GM18511 (cell line): ENCODE results near the gene NAV3.
A peak's percentile ranks its signal among the peaks of the same experiment; 100 is the strongest.

Experiments
- ATAC-seq: cut with Tn5 transposase; IDR thresholded peaks from one replicate; pipeline ENCODE4 v1.9.1; 2021; ENCODE audit warnings: mild to moderate bottlenecking, moderate library complexity; ENCODE audit not compliant: unreplicated experiment

Gene NAV3

GRCh38 chr12:78181544-78182162, 351.0 kb downstream of the NAV3 start:
- ATAC-seq = peak; percentile 49

DNA sequence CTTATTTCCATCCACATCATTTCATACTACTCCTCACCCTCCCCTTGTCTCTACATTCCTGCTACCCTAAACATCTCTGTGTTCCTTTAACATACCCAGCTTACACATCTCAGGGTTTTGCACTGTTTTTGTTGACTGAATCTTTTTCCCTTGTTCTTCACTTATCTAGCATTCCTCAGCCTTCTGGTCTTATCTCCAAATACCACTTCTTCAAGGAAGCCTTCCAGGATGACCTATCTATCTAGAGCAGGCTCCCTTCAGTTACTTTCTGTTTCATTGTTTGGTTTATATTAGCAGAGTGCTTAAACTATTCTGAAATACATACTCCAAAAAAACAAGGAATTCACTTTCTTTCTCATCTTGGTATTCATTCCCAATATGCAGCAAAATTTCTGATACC, 353.1 kb downstream of the NAV3 start:
- ATAC-seq = no peak

- no peak for ATAC-seq
Observed at GRCh38 chr12:78185109-78185508, 354.4 kb downstream of the NAV3 start.

DNA sequence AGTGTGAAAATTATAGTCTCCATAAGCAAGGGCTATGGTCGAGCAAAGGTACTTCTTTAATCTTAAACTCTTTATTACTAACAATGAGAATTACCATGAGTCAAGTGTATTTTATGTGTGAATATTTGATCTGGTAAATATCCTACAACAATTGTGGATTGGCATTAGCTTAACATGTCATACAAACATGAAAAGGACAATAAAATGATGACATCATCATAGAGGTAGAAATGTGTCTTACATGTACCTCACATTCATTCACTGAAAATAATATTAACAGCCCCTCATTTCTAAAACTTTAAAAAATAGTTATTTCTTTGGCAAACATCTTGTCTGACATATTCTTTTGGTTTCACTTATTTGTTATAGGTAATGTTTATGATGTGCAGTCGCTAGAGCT, 355.0 kb downstream of the NAV3 start:
- no peak for ATAC-seq

DNA sequence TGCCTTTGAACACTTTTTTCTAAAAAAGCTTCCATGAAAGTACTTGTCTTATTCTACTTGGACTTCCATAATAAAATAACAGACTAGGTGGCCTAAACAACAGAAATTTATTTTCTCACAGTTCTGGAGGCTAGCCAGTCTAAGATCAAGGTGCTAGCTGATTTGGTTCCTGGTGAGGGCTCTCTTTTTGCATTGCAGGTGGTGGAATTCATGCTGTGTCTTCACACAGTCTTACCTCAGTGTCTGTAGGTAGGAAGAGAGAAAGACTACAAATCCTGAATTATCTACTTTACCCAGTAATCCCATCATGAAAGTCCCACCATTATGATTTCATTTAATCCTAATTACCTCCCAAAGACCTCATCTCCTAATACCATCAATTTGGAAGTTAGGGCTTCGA, 356.0 kb downstream of the NAV3 start:
- ATAC-seq = no peak

- ATAC-seq = no peak
Observed at GRCh38 chr12:78187741-78188140, 357.0 kb downstream of the NAV3 start.

GRCh38 chr12:78189656-78190055, 359.0 kb downstream of the NAV3 start:
- no peak for ATAC-seq

- ATAC-seq = no peak
Observed at GRCh38 chr12:78191611-78192010, 360.9 kb downstream of the NAV3 start.

GRCh38 chr12:78192979-78193378, 362.3 kb downstream of the NAV3 start:
- ATAC-seq = no peak

DNA sequence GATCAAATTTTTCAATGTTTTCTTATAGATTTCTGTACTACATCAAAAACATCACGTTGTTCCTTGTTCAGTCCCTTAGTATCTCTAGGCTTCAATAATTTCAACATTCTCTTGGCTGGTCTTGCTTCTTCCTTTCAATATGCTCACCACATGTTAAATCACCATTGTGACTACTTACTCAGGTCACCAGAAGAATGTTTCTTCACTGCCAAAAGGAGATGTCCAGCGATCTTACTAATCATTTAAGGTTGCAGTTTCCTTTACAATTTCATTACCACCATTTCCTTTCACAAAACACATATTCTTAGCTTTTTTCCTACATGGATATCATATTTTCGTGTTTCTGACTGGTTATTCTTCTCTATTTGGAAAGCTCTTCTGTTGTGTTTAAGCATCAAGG, 363.8 kb downstream of the NAV3 start:
- ATAC-seq = no peak

DNA sequence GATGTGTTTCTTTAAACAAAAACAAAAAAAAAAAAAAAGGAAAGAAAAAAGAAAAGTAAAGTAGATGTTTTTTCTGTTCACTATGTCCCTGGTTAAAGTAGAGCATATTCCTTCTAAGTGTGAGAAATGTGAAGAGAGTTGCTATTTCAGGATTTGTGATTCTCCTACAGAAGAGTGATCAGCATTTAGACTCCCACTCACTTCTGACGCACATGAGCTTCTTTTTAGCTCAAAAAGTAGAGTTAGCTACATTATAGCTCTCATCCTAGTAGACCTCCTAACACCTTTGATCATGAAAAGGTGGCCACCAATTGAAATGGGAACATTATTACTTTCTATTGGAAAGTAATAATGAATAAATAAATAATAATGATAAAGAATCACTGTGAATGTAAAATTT, 368.2 kb downstream of the NAV3 start:
- ATAC-seq = no peak

DNA sequence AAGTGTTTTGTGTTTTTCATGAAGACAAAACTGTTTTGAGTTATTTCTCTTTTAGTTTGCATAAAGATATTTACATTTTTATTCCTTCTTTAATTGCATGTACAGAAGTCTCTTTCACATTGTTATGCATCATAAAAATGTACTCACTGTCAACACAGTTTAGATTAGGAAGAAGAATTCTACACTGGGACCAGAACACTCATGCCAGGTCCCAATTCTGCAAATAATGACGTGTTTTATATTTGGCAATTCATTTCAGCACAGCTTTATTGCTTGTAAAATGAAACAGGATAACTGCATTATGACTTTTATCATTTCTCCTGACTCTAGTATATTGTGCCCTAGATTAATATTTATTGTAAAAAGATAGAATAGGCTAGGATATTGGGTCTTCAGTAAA, 369.2 kb downstream of the NAV3 start:
- ATAC-seq = no peak

- ATAC-seq = no peak
Observed at GRCh38 chr12:78204926-78205325, 374.2 kb downstream of the NAV3 start.

- ATAC-seq = no peak
Observed at GRCh38 chr12:78208092-78208491, 377.4 kb downstream of the NAV3 start.

DNA sequence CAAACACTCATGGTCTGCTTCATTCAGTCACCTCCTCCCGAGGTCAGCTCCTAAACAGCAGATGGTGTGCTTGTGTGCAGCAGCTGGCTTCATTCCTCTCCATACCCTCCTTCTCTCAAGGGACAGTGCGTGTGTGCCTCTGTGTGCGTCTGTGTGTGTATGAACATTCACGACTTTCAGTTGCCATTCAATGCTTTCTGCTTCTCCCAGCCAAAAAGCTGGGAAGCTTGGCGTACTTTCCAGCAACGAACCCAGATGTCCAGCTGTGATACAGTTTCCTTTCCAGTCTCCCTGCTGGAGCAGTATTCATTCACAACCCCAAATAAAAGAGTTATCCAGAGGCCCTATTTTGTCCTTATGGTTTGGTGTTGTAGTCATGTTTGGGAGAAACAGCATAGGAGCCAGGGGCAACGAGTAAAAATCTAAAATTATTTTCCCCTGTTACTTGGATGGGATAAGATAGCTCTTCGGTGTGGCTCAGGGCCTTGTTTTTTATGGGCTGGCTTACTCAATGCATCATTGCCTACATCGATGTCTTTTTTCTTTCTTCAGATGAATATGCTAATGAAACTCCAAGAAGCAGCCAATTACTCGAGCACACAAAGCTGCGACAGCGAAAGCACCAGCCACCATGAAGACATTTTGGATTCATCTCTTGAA, 379.3 kb downstream of the NAV3 start:
- ATAC-seq = no peak

- ATAC-seq = no peak
Observed at GRCh38 chr12:78210506-78210860, 379.8 kb downstream of the NAV3 start.

DNA sequence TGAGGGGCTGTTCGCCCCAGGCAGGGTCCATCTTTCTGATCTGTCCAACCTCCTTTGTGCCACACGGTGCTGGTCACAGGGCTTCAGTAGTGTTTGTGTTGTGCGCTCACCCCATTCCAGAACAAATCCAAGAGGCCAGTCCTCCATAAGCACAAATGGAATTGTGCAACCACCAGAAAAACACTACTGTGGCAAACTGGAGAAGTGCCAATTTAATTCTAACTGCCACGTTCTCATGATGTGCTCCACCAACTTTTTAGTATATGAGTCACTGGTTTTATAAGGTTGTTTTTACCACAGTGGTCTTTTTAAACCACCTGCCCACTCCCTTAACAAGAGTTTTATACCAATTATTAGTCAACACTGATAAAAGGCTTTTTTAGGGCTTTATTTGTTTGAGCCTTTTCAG, 380.2 kb downstream of the NAV3 start:
- ATAC-seq = no peak

- ATAC-seq = no peak
Observed at GRCh38 chr12:78220811-78221210, 390.1 kb downstream of the NAV3 start.

- no peak for ATAC-seq
Observed at GRCh38 chr12:78224154-78224553, 393.5 kb downstream of the NAV3 start.

GRCh38 chr12:78226763-78227162, 396.1 kb downstream of the NAV3 start:
- ATAC-seq = no peak

- peak; percentile 97 for ATAC-seq
Observed at GRCh38 chr12:78229591-78230101, 399.0 kb downstream of the NAV3 start.

DNA sequence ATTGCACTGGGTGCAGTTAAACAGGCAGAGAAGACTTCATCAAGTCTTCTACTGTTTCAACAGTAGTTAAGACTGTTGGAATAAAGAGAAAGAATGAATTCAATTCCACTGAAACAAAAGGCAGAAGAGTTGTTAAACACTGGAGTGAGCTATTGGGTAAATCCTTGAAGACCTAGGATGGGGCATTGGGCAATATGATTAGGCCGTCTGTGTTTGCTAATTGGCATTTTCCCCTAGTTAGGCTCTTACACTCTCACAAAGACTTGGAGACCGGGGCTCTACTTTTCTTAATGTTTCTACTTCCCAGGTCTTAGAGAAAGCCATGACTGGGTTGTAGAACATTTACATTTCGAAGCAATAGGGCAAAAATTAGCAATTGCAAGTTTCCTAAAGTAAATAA, 402.1 kb downstream of the NAV3 start:
- no peak for ATAC-seq

GRCh38 chr12:78236264-78236663, 405.6 kb downstream of the NAV3 start:
- ATAC-seq = no peak
